Stimulated activated CD4-positive, alpha-beta T cell treated with anti-CD3 and anti-CD28 coated beads, Interleukin-1b, Interleukin-23, amount 100 ng/mL, for 1 hour (primary cell): ENCODE data around the gene ACTN2.
A peak's percentile ranks its signal among the peaks of the same experiment; 100 is the strongest.

Source experiments
- DNase-seq, 2 donors: peaks; one replicate each; pipeline ENCODE4 v3.0.0-alpha.2; 2020; ENCODE audit warnings: low read depth in 2 of 2

The ACTN2 gene

DNA sequence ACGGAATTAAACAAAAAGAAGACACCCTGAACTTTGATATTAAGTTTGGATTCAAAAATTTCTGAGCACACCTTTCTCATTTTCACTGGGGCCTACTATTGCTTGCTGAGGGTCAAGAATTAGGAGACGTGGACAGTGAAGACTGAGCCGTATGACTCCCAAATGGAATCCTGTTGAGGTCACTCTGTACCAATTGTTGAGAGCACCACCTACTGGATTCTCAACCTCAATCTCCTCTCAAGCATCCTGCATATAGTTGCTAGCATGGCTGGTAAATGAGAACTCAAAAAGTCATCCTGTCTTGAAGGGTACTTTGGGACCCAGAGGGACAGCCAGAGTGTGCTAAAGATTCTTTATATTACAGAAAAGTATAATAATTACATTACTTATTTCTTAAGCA is 88.6 kb downstream of the ACTN2 start:
- DNase-seq = no peak

DNA sequence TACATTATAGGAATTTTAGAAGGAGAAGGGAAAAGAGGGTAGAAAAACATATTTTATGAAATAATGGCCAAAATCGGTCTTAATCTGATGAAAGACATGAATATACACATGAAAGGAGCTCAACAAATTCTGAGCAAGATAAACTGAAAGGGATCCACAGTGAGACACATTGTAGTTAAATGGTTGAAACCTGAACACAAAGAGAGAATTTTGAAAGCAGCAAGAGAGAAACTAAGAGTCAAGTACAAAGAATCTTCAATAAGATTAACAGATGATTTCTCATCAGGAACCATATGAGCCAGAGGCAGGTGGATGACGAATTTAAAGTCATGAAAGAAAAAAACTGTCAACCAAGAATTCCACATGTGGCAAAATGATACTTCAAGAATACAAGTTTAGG is 93.0 kb downstream of the ACTN2 start:
- no peak for DNase-seq

- DNase-seq = no peak
Measured at GRCh38 chr1:236785477-236785876, 99.2 kb downstream of the ACTN2 start.

GRCh38 chr1:236786453-236786852 is 100.2 kb downstream of the ACTN2 start:
- no peak for DNase-seq

DNA sequence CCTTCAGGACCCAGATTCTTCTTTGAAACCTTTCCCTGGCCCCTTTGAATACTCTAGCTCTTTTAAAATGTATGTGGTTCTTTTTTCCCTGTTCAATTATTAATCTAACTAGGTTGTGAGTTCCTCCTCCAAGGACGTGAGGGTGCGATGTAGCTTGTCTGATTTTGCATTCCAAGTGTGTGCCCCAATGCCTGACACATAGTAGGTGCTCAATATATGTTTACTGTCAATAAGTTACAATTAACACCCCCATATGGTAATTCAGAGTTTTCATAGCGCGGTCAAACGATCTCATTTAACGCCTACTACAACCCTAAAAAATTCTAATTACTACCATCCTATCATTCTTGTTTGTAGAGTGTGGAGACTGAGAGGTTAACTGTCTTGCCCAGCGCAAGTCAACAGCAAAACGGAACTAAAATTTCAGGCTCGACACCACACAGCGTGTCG is 108.3 kb downstream of the ACTN2 start:
- DNase-seq = no peak

GRCh38 chr1:236795035-236795756 is 108.9 kb downstream of the ACTN2 start, which contains the start of gene MTR:
Gene MTR, plus strand, starts transcription at chr1:236795292. Its CDS starts 412 bp downstream, at chr1:236795704.
- DNase-seq = peak; percentile 83 to 93

GRCh38 chr1:236795757-236796667 is 109.7 kb downstream of the ACTN2 start:
- peak in 1 of 2 donors; percentile 51 for DNase-seq

- no peak for DNase-seq
Measured at GRCh38 chr1:236799001-236799400, 112.7 kb downstream of the ACTN2 start.

DNA sequence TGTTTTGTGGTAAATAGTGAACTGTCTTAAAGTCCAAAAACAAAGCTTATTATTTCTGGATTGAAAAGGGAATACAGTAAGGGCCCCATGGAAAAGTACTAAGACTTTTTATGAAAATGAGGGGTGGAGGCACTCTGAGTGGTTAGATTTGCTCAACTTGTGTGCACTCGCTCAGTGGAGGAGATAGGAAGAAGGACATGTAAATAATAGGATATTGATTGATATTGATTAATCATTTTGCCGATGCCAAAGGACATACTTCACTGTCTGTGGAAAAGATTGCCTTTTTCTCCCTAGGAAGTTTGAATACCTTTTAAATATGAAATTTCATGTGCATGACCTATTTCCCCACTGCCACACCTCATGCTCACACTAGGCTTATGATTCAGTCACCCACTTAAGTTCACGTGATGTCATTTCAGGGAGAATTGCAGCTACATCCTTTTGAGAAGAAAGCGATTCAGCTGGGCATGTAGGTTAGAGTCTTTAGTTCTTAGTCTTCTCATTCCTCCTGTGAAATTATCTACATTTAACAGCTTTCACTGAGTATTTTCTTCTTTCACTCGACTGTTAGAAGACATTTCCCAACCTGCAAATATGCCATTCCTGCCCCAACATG is 113.8 kb downstream of the ACTN2 start:
- DNase-seq = no peak

- no peak for DNase-seq
Measured at GRCh38 chr1:236800623-236801022, 114.3 kb downstream of the ACTN2 start.

GRCh38 chr1:236802264-236802663 is 116.0 kb downstream of the ACTN2 start:
- no peak for DNase-seq

GRCh38 chr1:236806634-236807033 is 120.3 kb downstream of the ACTN2 start:
- no peak for DNase-seq

DNA sequence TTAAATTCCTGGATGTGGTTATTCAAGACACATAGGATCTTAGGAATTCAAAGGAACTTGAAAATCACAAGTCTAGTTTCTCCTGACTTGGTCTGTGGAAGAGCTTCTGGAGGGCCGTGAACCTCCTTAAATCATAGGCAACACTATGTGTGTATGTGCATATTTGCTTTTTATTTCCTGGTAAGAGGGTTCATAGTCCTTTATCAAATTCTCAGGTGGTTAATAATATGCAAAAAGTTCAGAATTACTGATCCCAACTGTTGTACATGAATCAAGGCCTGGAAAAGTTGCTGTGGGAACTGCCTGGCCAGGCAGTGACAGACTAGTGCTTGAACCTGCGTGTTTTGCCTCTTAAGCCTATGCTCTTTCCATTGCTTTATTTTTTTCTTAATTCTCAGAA is 121.7 kb downstream of the ACTN2 start:
- DNase-seq = no peak

DNA sequence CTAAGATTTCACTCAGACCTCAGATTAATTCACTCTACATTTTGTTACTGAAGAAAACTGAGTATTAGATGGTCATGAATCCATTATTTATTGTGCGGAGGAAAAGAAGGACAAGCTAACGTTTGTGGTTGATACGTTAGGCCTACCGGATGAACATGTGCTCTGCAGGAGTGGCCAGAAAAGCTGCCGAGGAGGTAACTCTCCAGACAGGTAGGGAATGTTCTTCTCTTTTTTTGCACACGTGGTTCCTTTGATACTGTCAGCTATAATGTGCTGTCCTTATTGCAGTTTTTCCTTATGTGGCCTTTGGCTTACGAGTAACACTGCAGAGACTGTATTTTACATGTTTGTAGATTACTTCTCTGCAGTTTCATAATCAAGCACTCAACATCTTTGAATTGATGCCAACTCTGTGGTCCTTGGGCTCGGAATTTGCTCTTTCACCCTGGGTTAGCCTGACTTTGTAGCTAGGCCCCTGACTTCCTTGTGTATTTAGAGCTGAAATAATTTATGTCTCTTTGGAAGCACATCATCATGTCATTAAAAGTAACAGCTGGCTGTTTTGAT is 122.3 kb downstream of the ACTN2 start:
- no peak for DNase-seq

DNA sequence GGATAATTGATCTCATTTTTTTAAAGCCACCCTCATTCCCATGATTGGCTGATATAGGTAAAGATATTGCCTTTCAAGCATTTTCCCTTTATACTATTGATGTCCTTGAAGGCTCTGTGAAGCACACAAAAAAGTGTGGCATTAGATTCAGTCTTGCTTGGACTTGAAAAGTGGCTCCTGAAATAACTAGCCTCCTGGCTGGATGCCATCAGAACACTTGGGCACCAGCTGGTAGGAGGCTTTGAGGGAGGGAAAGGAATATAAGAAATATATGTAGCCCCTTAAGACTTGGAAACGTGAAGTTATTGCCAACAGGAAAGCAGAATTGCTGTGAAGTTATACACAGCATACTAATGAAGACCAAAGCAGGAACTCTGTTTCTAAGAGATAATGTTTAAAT is 122.8 kb downstream of the ACTN2 start:
- no peak for DNase-seq

DNA sequence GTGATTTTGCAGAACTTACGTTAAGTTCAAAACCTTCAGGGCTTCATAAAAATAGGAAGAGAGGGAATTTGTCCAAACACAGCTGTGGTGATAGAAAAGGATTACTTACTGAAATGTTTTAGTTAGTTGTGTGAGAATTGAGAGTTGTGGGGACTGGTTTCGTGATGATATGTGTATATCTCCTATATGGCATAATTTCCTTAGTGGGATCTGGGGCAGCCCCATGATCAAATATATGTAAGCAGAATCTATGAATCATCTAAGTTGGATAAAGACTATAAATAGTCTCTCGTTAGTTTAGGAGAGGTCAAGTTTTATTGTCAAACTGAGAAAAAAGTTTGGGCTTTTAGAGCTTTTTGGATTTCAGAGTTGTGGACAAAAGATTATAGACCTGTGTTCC is 123.7 kb downstream of the ACTN2 start:
- DNase-seq = no peak

- no peak for DNase-seq
Measured at GRCh38 chr1:236812334-236813030, 126.2 kb downstream of the ACTN2 start.
